Measurements from ENCODE around the gene NSFL1C.
A peak's percentile ranks its signal among the peaks of the same experiment; 100 is the strongest.

Gene NSFL1C

GRCh38 chr20:1471242-1471641 lies 4.6 kb upstream of the NSFL1C start:
- TF ChIP-seq REST (IDR thresholded peaks at IDR 0.05; ENCODE audit: low read depth): no peak
- TF ChIP-seq CREB1 (IDR thresholded peaks at IDR 0.05; ENCODE audit: low read depth): no peak
- no peak for TF ChIP-seq TCF12 (IDR thresholded peaks at IDR 0.05; ENCODE audit: low read depth)

- TF ChIP-seq CEBPB (IDR thresholded peaks at IDR 0.05) (no peak), FOXM1 (IDR thresholded peaks at IDR 0.05; ENCODE audit: borderline replicate concordance, low read depth) (no peak), NFIC (IDR thresholded peaks at IDR 0.05) (peak; percentile 36; the same call in 1 of the 2 replicates), EGR1 (IDR thresholded peaks at IDR 0.05) (no peak), TAF1 (IDR thresholded peaks at IDR 0.05; ENCODE audit: low read depth) (no peak), MAX (IDR thresholded peaks at IDR 0.05) (no peak), USF1 (IDR thresholded peaks at IDR 0.05) (no peak), YY1 (IDR thresholded peaks at IDR 0.05; ENCODE audit: low read depth) (peak; percentile 37; the same call in 1 of the 2 replicates), CREB1 (IDR thresholded peaks at IDR 0.05; ENCODE audit: low read depth) (no peak), ZBTB7A (IDR thresholded peaks at IDR 0.05; ENCODE audit: low read depth) (no peak), EP300 (IDR thresholded peaks at IDR 0.05; ENCODE audit: borderline replicate concordance) (no peak), TCF12 (IDR thresholded peaks at IDR 0.05; ENCODE audit: low read depth) (no peak), REST (IDR thresholded peaks at IDR 0.05; ENCODE audit: low read depth) (no peak), RAD21 (IDR thresholded peaks at IDR 0.05; ENCODE audit: low read depth) (peak; percentile 87)
Measured at GRCh38 chr20:1469925-1470571, 3.4 kb upstream of the NSFL1C start.

- TF ChIP-seq REST (IDR thresholded peaks at IDR 0.05; ENCODE audit: low read depth): no peak
- no peak for TF ChIP-seq EGR1 (IDR thresholded peaks at IDR 0.05)
- TF ChIP-seq CREB1 (IDR thresholded peaks at IDR 0.05; ENCODE audit: low read depth): no peak
- TF ChIP-seq FOXM1 (IDR thresholded peaks at IDR 0.05; ENCODE audit: borderline replicate concordance, low read depth): no peak
- TF ChIP-seq CEBPB (IDR thresholded peaks at IDR 0.05): no peak
- TF ChIP-seq MAX (IDR thresholded peaks at IDR 0.05): no peak
- no peak for TF ChIP-seq ZBTB7A (IDR thresholded peaks at IDR 0.05; ENCODE audit: low read depth)
- TF ChIP-seq RAD21 (IDR thresholded peaks at IDR 0.05; ENCODE audit: low read depth): no peak
- no peak for TF ChIP-seq TAF1 (IDR thresholded peaks at IDR 0.05; ENCODE audit: low read depth)
- no peak for TF ChIP-seq TEAD4 (IDR thresholded peaks at IDR 0.05)
- no peak for TF ChIP-seq NFIC (IDR thresholded peaks at IDR 0.05)
- no peak for TF ChIP-seq YY1 (IDR thresholded peaks at IDR 0.05; ENCODE audit: low read depth)
- no peak for TF ChIP-seq USF1 (IDR thresholded peaks at IDR 0.05)
- no peak for TF ChIP-seq TCF12 (IDR thresholded peaks at IDR 0.05; ENCODE audit: low read depth)
Measured at GRCh38 chr20:1469306-1469905, 2.8 kb upstream of the NSFL1C start.

GRCh38 chr20:1468117-1468624 lies 1.5 kb upstream of the NSFL1C start:
- TF ChIP-seq MAX (IDR thresholded peaks at IDR 0.05) (no peak), TAF1 (IDR thresholded peaks at IDR 0.05; ENCODE audit: low read depth) (no peak), TEAD4 (IDR thresholded peaks at IDR 0.05) (no peak), RAD21 (IDR thresholded peaks at IDR 0.05; ENCODE audit: low read depth) (no peak), CEBPB (IDR thresholded peaks at IDR 0.05) (no peak), YY1 (IDR thresholded peaks at IDR 0.05; ENCODE audit: low read depth) (no peak), EP300 (IDR thresholded peaks at IDR 0.05; ENCODE audit: borderline replicate concordance) (no peak), FOXM1 (IDR thresholded peaks at IDR 0.05; ENCODE audit: borderline replicate concordance, low read depth) (no peak), REST (IDR thresholded peaks at IDR 0.05; ENCODE audit: low read depth) (no peak), ZBTB7A (IDR thresholded peaks at IDR 0.05; ENCODE audit: low read depth) (no peak)
